Mucosa of descending colon (tissue), 3 donors: ENCODE data around the gene MACROD1. TPM values are rescaled to one million over a fixed set of nuclear protein-coding genes. Genes with fewer than 3 reads are reported as not detected.

Experiments
- ATAC-seq: fragments of 200-7000 bp; cut with Tn5 transposase; one replicate; pipeline ENCODE4 v1.9.1; 2020; ENCODE audit warnings: mild to moderate bottlenecking, moderate library complexity
- DNase-seq, 3 donors: peaks; one replicate each; pipeline ENCODE4 v3.0.0-alpha.2; 2020
- H3K36me3 ChIP-seq: fragments of 200-600 bp; one replicate; pipeline ENCODE4 v1.8.0; 2021; ENCODE audit warnings: low read depth, mild to moderate bottlenecking
- H3K4me1 ChIP-seq: fragments of 200-600 bp; one replicate; pipeline ENCODE4 v1.8.0; 2021; ENCODE audit warnings: low read depth, mild to moderate bottlenecking
- H3K4me3 ChIP-seq: fragments of 200-600 bp; one replicate; pipeline ENCODE4 v1.8.0; 2021; ENCODE audit warnings: mild to moderate bottlenecking
- H3K9me3 ChIP-seq: fragments of 200-600 bp; one replicate; pipeline ENCODE4 v1.8.0; 2021; ENCODE audit warnings: mild to moderate bottlenecking
- CTCF ChIP-seq: fragments of 200-600 bp; IDR thresholded peaks from one replicate; pipeline ENCODE4 v1.8.0; 2022; ENCODE audit warnings: antibody characterized with exemption, mild to moderate bottlenecking
- intact Hi-C, 2 donors: fragments of 100-400 bp; cut with DNase I in 1 of 2; cut with micrococcal nuclease in 1 of 2; formaldehyde crosslinking; loops; one replicate each; pipeline versions ENCODE4 v1.11.0 to v1.11.1; 2022; cut with DNase I, micrococcal nuclease
- total RNA-seq, 3 donors: library from RNA; stranded (reverse); fragmentation: NEBNext Ultra II Directional in 2 of 3; extraction: Animal tissue kit (Norgen Biotek cat#: 25700) in 2 of 3; gene quantifications; one replicate each; pipeline versions ENCODE4 v1.2.1 to v1.2.4, GENCODE V29; 2021 to 2023
- donor health status: DM: no; HTN: no; CAD: no; lungs with moderate emphysema.
- donor health status: DM: no; HTN: no; CAD: no.
- donor health status: DM: no; HTN: yes; CAD: no.

MACROD1 gene
- total RNA-seq, 3 donors from 2014 or later: 26.7 to 38.7 (median 38.1) TPM

DNA sequence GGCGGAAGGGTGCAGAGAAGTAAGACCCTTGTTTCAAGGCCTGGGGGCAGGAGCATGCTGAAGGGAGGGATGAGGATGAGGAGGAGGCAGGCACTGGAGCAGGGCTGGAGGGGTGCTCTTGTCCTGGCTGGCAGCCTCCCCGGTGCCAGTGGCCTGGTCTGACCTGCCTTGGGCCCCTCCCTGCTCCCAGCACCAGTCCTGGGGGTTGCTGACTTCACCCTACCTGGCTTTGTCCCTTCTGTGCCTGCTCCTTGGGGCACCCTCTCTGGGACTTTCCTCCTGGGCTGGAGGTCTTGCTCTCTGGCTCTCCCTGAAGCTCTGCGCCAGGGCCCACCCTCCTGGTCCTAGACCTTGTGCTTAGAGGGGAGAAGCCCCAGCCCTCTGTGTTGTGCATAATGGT is 134.9 kb downstream of the MACROD1 start:
- no peaks in the 10 kb centered on the region for H3K9me3 ChIP-seq
- TF ChIP-seq CTCF: no peak
- intact Hi-C loops: no loop called here
- peaks cover 2% of the 10 kb centered on the region for H3K4me1 ChIP-seq
- no peak overlapping the region for H3K4me3 ChIP-seq
- DNase-seq (no peak), ATAC-seq (no peak)
- no peaks in the 10 kb centered on the region for H3K36me3 ChIP-seq

- ATAC-seq (no peak), DNase-seq (no peak)
- no peaks in the 10 kb centered on the region for H3K9me3 ChIP-seq
- H3K4me3 ChIP-seq: no peak overlapping the region
- intact Hi-C loops: no loop called here
- no peaks in the 10 kb centered on the region for H3K4me1 ChIP-seq
- no peak for TF ChIP-seq CTCF
- no peaks in the 10 kb centered on the region for H3K36me3 ChIP-seq
These were observed 136.1 kb downstream of the MACROD1 start for GRCh38 chr11:64029773-64030172.

GRCh38 chr11:64028398-64029115 is 137.4 kb downstream of the MACROD1 start:
- no peak overlapping the region for H3K4me3 ChIP-seq
- H3K4me1 ChIP-seq: no peaks in the 10 kb centered on the region
- DNase-seq (no peak), ATAC-seq (peak; percentile 14)
- no peaks in the 10 kb centered on the region for H3K36me3 ChIP-seq
- H3K9me3 ChIP-seq: no peaks in the 10 kb centered on the region
- no peak for TF ChIP-seq CTCF
- intact Hi-C loops: no loop called here

DNA sequence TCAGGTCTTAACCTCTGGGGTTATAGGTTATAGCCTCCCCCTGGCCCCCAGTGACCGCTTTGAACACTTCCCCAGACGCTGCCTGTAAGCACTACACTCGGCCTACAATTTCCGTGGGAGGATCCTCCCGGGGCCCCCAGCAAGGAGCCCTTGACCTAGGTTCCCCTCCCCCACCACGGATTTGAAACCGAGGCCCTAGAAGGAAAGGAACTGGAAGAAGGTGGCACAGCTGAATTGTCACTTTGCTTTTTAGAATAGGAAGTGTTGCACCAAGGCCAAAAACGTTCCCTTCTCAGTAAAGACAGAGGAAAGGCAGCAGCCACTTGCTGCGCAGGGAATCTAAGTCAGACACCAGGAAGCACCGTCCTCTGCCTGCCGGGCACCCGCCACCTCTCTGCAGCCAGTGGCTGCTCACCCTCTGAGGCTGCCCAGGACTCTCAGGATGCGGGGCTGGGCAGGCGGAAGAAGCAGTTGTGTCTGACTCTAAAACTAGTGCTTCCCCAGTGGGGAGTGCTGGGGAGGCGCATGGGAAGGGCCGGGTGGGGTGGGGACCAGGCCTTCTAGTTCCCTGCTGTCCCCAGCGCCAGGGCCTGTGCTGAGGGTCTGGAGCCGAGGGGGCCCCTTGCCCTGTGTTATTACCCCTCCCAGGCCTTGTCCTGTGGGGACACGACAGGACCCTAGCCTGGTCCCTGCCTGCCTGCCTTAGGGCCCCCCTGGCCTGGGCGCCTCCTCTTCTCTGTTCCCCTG is 138.1 kb downstream of the MACROD1 start:
- DNase-seq (no peak), ATAC-seq (no peak)
- Histone ChIP-seq H3K36me3 (no peaks in the 10 kb centered on the region), H3K9me3 (no peaks in the 10 kb centered on the region), H3K4me1 (no peaks in the 10 kb centered on the region), H3K4me3 (no peak overlapping the region)
- no peak for TF ChIP-seq CTCF
- intact Hi-C loops: no loop called here

- H3K4me1 ChIP-seq: no peaks in the 10 kb centered on the region
- no peak for ATAC-seq
- no peak for TF ChIP-seq CTCF
- H3K36me3 ChIP-seq: no peaks in the 10 kb centered on the region
- intact Hi-C loops: no loop called here
- no peak for DNase-seq
- H3K4me3 ChIP-seq: no peak overlapping the region
- H3K9me3 ChIP-seq: no peaks in the 10 kb centered on the region
These were observed 139.2 kb downstream of the MACROD1 start for GRCh38 chr11:64026575-64027205.
